SU-DHL-6 (cell line): ENCODE data around the gene MCTP1.

Experiments used
- EZH2phosphoT487 ChIP-seq: fragments of 200-600 bp; sonication (generic), shearing (Covaris generic); conservative IDR thresholded peaks from 2 replicates; pipeline ENCODE4 v1.6.1; 2018; ENCODE audit warnings: mild to moderate bottlenecking, antibody characterized with exemption, low read length, moderate library complexity, mixed read lengths
- TF ChIP-seq, protein P1 (sequence below): fragments of 200-600 bp; sonication (generic); IDR thresholded peaks from one replicate; pipeline ENCODE4 v1.5.1; 2017; ENCODE audit warnings: antibody characterized with exemption, mild to moderate bottlenecking, low read length, moderate library complexity; ENCODE audit not compliant: insufficient read depth, poor library complexity, severe bottlenecking

DNA sequence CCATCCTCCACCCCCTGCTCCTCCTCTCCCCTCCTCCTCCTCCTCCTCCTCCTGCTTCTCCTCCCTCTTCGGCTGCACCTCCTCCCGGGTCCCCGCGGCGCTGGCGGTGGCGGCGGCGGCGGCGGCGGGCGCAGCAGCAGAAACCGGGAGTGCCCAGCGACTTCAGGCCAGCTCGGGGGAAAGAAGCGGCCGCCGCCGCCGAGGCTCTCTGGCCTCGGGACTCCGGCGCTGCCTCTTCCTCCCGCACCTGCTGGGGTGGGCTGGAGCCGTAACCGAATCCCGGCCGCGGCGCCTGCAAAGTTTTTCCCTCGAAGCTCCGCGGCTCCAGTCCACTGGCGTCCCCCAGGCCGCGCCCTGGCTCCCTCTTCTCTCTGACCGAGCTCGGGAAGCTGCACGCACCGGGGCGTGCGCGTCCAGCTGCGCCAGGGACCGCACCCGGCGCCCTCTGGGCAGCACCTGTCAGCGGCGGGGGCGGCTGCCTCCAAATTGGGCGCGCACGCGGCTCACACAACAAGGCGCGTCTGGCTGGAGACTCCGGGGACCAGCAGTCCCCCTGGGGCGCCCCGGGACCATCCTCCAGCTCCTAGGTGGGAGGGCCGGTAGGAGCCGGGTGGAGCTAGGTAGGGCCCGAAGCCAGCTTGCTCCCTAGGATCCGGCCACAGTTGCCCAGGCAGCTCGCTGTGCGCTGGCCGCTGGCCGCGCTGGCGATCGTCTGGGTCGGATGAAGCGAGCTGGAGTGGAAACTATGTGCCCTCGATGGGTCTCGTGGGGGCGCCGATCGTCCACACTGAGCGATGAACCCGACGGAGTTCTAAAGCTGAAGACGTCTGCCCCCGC, at the start of gene MCTP1:
- TF ChIP-seq, protein P1, sequence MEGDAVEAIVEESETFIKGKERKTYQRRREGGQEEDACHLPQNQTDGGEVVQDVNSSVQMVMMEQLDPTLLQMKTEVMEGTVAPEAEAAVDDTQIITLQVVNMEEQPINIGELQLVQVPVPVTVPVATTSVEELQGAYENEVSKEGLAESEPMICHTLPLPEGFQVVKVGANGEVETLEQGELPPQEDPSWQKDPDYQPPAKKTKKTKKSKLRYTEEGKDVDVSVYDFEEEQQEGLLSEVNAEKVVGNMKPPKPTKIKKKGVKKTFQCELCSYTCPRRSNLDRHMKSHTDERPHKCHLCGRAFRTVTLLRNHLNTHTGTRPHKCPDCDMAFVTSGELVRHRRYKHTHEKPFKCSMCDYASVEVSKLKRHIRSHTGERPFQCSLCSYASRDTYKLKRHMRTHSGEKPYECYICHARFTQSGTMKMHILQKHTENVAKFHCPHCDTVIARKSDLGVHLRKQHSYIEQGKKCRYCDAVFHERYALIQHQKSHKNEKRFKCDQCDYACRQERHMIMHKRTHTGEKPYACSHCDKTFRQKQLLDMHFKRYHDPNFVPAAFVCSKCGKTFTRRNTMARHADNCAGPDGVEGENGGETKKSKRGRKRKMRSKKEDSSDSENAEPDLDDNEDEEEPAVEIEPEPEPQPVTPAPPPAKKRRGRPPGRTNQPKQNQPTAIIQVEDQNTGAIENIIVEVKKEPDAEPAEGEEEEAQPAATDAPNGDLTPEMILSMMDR, result no peak
- TF ChIP-seq EZH2phosphoT487, result no peak
